Measurements from ENCODE around the gene TPM4.
"Not testable (repeated sequence)": the region's sequence is repeated elsewhere in the genome, so short reads cannot be mapped to it uniquely, and the experiment has no call there.

The TPM4 gene

DNA sequence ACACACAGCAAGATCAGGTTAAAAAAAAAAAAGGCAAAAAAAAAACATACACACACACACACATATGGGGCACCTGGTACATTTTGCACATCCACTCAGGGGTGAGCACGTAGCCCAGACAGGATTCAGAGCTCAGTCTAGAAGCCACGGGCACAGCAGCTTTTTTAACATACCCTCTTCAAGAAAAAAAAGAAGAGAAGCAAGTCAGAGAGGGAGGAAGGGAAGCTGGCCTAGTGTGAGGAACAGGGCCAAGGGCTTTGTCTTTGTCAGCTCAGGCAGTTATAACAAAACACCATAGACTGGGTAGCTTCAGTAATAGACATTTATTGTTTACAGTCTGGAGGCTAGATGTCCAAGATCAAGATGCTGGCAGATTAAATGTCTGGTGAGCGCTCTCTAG is 2.3 kb upstream of the TPM4 start:
- DNase-seq (ENCODE audit: low read depth): no peak

DNA sequence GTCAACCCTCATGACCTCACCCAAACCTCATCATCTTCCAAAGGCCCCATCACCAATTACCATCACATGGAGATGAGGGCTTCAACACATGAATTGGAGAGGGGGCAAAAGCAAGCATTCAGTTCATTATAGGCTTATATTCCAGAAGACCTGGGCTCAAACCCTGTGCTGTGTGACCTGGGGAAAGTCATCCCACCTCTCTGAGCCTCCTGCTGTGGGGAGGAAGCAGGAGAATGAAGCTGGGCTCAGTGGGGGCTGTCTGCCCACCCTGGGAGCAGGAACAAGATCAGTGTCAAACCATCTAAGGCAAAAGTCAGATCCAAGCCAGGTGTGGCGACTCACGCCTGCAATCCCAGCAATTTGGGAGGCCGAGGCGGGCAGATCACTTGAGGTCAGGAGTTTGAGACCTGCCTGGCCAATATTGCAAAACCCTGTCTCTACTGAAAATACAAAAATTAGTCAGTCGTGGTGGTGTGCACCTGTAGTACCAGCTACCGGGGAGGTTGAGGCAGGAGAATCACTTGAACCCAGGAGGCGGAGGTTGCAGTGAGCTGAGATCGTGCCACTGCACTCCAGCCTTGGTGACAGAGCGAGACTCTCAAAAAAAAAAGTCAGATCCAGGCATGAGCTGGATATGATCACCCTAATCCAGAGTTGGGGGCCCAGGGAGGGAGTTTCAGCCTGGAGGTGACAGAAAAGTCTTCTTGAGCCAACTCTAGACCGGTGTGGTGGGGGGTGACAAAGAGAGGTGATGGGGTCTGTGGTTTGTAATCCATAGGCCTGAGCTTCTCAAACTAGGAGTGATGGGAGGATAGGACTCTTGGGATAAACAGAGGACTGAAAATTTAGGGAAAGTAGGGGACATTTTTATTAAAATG is 1.6 kb upstream of the TPM4 start:
- no peak for DNase-seq (ENCODE audit: low read depth)

DNA sequence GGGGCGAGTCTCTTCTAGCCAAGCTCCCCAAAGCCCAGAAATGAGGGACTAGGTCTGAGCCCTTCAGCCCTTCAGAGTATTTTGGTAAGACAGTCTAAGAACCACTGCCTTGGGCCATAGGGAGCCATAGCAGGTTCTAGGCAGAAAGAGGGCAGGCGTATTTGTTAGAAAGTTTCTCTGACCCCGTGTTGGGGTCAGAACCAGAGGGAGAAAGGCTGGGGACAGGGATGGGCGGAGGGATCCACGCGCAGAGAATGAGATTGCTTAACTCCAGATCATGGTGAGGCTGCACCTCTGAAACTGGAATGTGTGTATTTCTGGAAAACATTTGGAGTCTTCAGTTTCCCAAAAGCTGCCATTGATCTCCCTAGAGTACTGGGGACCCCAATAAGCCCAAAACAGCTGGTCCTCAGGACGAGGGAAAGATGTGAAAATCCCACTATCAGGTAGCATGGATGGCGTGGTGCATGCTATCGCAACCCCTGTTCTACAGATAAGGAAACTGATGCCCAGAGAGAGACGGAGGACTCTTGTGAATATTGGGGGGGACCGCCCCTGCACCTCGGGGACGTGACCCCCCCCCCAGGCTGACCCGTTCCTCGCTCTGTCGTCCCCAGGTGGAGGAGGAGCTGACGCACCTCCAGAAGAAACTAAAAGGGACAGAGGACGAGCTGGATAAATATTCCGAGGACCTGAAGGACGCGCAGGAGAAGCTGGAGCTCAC is 703 bp upstream of the TPM4 start:
- no peak for DNase-seq (ENCODE audit: low read depth)

GRCh38 chr19:16076958-16077611 is 790 bp downstream of the TPM4 start:
- DNase-seq (ENCODE audit: low read depth): no peak

- no peak for DNase-seq (ENCODE audit: low read depth)
Observed at GRCh38 chr19:16077984-16078758, 1.9 kb downstream of the TPM4 start.

GRCh38 chr19:16078759-16079707 is 2.7 kb downstream of the TPM4 start:
- DNase-seq (ENCODE audit: low read depth): peak; percentile 50

DNA sequence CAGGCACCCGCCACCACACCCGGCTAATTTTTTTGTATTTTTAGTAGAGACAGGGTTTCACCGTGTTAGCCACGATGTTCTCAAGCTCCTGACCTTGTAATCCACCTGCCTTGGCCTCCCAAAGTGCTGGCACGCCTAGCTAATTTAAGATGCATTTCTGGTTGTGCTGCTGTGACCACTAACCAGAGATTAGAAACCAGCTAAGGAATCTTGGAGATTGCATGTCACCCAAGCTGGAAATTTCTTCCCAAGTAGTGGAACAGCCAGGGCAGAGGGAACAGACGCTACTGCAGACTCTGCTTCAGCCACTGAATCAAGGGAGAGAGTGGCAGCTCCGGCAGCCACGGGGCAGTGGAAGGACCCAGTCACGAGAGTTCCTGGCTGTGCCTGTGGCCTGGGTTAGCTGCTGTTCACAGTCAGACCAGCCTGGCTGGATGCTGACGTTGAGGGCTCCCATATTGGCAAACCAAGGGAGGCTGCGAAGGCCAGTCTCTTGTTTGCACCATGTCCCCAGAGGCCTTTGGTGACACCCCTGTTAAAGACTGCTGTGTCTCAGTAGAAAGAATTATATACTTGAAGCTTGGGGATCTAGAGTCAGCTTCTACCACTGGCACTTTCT is 7.9 kb downstream of the TPM4 start:
- DNase-seq (ENCODE audit: low read depth): no peak

GRCh38 chr19:16085115-16085514 is 8.8 kb downstream of the TPM4 start:
- DNase-seq (ENCODE audit: low read depth): no peak

DNA sequence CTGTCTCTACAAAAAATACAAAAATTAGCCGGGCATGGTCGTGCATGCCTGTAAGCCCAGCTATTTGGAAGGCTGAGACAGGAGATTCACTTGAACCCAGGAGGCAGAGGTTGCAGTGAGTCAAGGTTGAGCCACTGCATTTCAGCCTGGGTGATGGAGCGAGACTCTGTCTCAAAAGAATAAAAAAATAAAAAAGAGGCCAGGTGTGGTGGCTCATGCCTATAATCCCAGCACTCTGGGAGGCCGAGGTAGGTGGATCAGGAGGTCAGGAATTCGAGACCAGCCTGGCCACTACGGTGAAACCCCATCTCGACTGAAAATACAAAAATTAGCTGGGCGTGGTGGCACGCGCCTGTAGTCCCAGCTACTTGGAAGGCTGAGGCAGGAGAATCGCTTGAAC is 11.1 kb downstream of the TPM4 start:
- not testable (repeated sequence) for DNase-seq (ENCODE audit: low read depth)

DNA sequence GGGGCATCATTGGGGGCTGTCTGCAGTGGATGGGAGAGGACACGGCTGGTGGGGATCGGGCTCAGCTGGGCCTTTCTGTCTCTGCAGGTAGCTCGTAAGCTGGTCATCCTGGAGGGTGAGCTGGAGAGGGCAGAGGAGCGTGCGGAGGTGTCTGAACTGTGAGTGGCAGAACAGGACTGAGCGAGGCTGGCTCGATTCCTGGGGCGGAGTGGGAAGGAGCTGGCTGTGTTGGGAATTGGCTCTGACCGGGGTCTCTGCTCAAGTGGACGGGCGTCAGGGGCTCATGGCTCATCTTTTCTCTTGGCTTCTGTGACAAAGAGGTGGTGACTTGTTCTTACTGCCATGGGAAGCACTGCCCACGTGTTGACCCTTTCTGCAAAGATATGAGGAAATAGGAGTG is 11.6 kb downstream of the TPM4 start:
- DNase-seq (ENCODE audit: low read depth): no peak

- no peak for DNase-seq (ENCODE audit: low read depth)
Observed at GRCh38 chr19:16088351-16089009, 12.2 kb downstream of the TPM4 start.

DNA sequence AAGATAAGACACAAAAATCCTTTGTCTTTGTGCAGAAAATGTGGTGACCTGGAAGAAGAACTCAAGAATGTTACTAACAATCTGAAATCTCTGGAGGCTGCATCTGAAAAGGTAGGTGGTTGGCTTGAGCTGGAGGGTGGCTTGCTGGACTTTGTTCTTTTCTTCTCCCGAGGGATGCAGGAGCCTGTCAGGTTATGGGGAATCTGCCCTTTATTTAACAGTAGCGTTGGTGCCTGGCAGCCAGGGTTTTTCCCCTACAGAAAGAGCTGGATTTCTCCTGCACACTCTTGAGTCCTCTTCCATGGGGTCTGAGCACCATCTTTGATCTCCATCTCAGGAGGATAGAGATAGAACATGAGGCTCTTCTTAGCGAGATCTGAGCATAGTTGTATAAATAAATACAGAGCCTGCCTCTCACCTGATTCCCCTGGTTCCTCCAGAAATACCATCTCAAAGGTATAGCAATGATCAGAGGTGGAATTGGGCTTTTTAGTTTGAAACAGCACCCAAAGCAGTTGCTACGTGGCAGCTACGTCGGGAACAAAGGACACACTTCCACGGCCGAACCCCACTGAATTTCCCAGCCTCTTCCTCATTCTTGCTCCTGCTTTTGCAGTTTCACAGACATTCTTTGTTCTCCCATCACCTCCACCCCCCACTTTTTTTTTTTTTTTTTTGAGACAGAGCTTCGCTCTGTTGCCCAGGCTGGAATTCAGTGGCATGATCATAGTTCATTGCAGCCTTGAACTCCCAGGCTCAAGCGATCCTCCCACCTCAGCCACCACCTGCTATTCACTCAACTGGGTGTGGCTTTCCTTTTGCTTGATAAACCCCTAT is 12.9 kb downstream of the TPM4 start:
- no peak for DNase-seq (ENCODE audit: low read depth)

- DNase-seq (ENCODE audit: low read depth): no peak
Observed at GRCh38 chr19:16091546-16092475, 15.5 kb downstream of the TPM4 start.

DNA sequence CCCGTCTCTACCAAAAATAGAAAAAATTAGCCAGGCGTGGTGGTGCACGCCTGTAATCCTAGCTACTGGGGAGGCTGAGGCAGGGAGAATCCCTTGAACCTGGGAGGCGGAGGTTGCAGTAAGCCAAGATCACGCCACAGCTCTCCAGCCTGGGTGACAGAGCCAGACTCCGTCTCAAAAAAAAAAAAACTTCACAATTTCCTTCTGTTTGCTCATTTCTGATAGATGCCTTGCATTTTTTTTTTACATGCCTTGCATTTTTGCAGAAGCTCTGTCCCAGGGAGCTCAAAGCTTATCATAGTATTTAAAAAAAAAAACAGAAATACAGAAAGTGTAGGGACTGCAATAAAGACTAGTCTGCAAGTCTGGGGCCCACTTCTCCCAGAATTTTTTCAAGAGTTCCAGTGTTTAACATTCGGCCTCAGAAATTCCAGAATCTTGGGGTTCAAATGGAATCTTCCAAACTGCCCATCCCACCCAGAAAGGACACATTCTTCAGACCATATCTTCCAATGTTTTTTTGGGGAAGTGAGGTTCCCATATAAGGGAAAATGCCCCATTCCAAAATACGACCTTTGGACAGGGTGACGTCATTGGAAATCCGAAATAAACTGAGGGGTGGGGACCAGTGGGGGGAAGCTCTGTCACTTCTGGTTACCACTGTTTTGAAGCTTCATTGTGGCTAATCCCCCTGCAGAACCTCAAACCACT is 18.2 kb downstream of the TPM4 start:
- DNase-seq (ENCODE audit: low read depth): no peak

- DNase-seq (ENCODE audit: low read depth): no peak
Observed at GRCh38 chr19:16095071-16095571, 18.8 kb downstream of the TPM4 start.

- DNase-seq (ENCODE audit: low read depth): no peak
Observed at GRCh38 chr19:16096280-16096855, 20.1 kb downstream of the TPM4 start.

DNA sequence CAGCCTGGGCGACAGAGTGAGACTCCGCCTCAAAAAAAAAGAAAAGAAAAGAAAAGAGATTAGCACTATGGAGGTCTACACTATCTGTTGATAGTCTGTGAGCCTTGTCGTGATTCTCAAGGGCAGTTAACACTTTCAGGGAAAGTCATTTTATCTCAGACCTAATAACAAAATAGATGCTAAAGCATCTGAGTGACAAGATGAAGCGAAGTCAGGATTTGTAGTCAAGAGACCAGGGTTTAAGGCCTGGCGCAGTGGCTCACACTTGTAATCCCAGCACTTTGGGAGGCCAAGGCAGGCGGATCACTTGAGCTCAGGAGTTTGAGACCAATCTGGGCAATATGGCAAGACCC is 22.1 kb downstream of the TPM4 start:
- no peak for DNase-seq (ENCODE audit: low read depth)
